ENCODE measurements around the gene PPP6R3. TPM values are rescaled to one million over a fixed set of nuclear protein-coding genes. Genes with fewer than 3 reads are reported as not detected.

Gene PPP6R3
- total and polyA plus RNA-seq, 2 donors (not counting 3 experiments of a cell fraction or from before 2014, with no cell fraction given): 31.7 to 98.8 TPM

GRCh38 chr11:68546555-68546954 is 86.0 kb downstream of the PPP6R3 start:
- Histone ChIP-seq H3K4me2 (ENCODE audit: insufficient read depth, low read length) (no peak overlapping the region), H3K36me3 (ENCODE audit: control insufficient read depth in 2 of 2, extremely low read depth in 1 of 2, insufficient read depth in 2 of 2, low read length in 2 of 2) (peaks cover 2 to 21% of the 10 kb centered on the region in 2 experiments), H3K9me1 (replicated peaks; ENCODE audit: control insufficient read depth, extremely low read depth, insufficient read depth, low read length) (no peaks in the 10 kb centered on the region), H3K4me3 (replicated peaks in 1 of 3; ENCODE audit: insufficient read depth in 1 of 3, low read depth in 1 of 3, low read length in 3 of 3) (no peak overlapping the region), H4K20me1 (replicated peaks; ENCODE audit: control insufficient read depth, extremely low read depth, insufficient read depth, low read length) (no peaks in the 10 kb centered on the region), H2AFZ (ENCODE audit: low read depth, low read length) (no peak overlapping the region), H3K79me2 (ENCODE audit: control insufficient read depth, insufficient read depth, low read length) (peaks cover 30% of the 10 kb centered on the region), H3K27me3 (ENCODE audit: control insufficient read depth in 2 of 2, insufficient read depth in 2 of 2, low read length in 2 of 2) (no peaks in the 10 kb centered on the region), H3K27ac (ENCODE audit: insufficient read depth, low read depth, low read length) (no peak overlapping the region), H3K9me3 (replicated peaks; ENCODE audit: control insufficient read depth, insufficient read depth, low read length) (no peaks in the 10 kb centered on the region), H3K9ac (replicated peaks; ENCODE audit: extremely low read depth, insufficient read depth, low read length) (no peak overlapping the region), H3K4me1 (ENCODE audit: control insufficient read depth, extremely low read depth, insufficient read depth, low read length) (peaks cover 20% of the 10 kb centered on the region)
- ChIA-PET POLR2A (no interaction called here), CTCF (interaction anchor here (1.2 to 1.6 kb wide), 2 partner anchors 10 to 12 kb away, joined by 3 to 4 read pairs; no protein-coding TSS in a partner anchor)
- no TSS peak for BruUV-seq (replicated peaks)
- no peak for FAIRE-seq
- TF ChIP-seq FOS (IDR thresholded peaks at IDR 0.05; ENCODE audit: borderline replicate concordance, insufficient read depth, low read length) (peak; percentile 49), POLR2AphosphoS5 (IDR thresholded peaks at IDR 0.05; ENCODE audit: insufficient read depth, low read depth, low read length) (no peak)
- intact Hi-C loops (cut with micrococcal nuclease) (no loop called here), dilution Hi-C loops (cut with MboI; ENCODE audit: extremely low pct_ligation_motif_present, low sequenced_read_pairs) (no loop called here)
- DNase-seq (ENCODE audit: low read depth, low spot score): no peak

GRCh38 chr11:68549789-68550484 is 89.4 kb downstream of the PPP6R3 start:
- dilution Hi-C loops (cut with MboI; ENCODE audit: extremely low pct_ligation_motif_present, low sequenced_read_pairs): no loop called here
- H3K36me3 ChIP-seq (ENCODE audit: control insufficient read depth in 2 of 2, extremely low read depth in 1 of 2, insufficient read depth in 2 of 2, low read length in 2 of 2): peaks cover 4 to 19% of the 10 kb centered on the region in 2 experiments
- POLR2A ChIA-PET: interaction anchor here (0.6 kb wide), 1 partner anchor 48 kb away, joined by 3 read pairs; no protein-coding TSS in a partner anchor

More at GRCh38 chr11:68549789-68550484, 89.4 kb downstream of the PPP6R3 start:
- H3K4me1 ChIP-seq (ENCODE audit: control insufficient read depth, extremely low read depth, insufficient read depth, low read length): peaks cover 20% of the 10 kb centered on the region
- no peak overlapping the region for H3K9ac ChIP-seq (replicated peaks; ENCODE audit: extremely low read depth, insufficient read depth, low read length)
- no peaks in the 10 kb centered on the region for H3K9me1 ChIP-seq (replicated peaks; ENCODE audit: control insufficient read depth, extremely low read depth, insufficient read depth, low read length)
- H3K27me3 ChIP-seq (ENCODE audit: control insufficient read depth in 2 of 2, insufficient read depth in 2 of 2, low read length in 2 of 2): no peaks in the 10 kb centered on the region
- no peak overlapping the region for H3K4me3 ChIP-seq (replicated peaks in 1 of 3; ENCODE audit: insufficient read depth in 1 of 3, low read depth in 1 of 3, low read length in 3 of 3)
- peaks cover 19% of the 10 kb centered on the region for H3K79me2 ChIP-seq (ENCODE audit: control insufficient read depth, insufficient read depth, low read length)
- CTCF ChIA-PET: interaction anchor here (0.8 to 1.7 kb wide), 8 partner anchors 9 to 89 kb away, joined by 3 to 4 read pairs (median 4); partner anchors contain the start of gene PPP6R3
- DNase-seq (ENCODE audit: low read depth, low spot score) (peak; percentile 54), FAIRE-seq (peak; percentile 21)
- no peak overlapping the region for H2AFZ ChIP-seq (ENCODE audit: low read depth, low read length)
- H3K27ac ChIP-seq (ENCODE audit: insufficient read depth, low read depth, low read length): peak overlapping the region; percentile 16
- H3K9me3 ChIP-seq (replicated peaks; ENCODE audit: control insufficient read depth, insufficient read depth, low read length): no peaks in the 10 kb centered on the region
- no peaks in the 10 kb centered on the region for H4K20me1 ChIP-seq (replicated peaks; ENCODE audit: control insufficient read depth, extremely low read depth, insufficient read depth, low read length)
- TF ChIP-seq POLR2A (IDR thresholded peaks at IDR 0.05; ENCODE audit: low read depth, low read length) (peak; percentile 28), GATA2 (IDR thresholded peaks at IDR 0.05; ENCODE audit: insufficient read depth, insufficient read length, low read depth, low read length) (no peak)
- intact Hi-C loops (cut with micrococcal nuclease): no loop called here
- H3K4me2 ChIP-seq (ENCODE audit: insufficient read depth, low read length): peak overlapping the region; percentile 2
- no TSS peak for BruUV-seq (replicated peaks)

All from endothelial cell of umbilical vein (primary cell).